GM21723 (cell line): Measurements from ENCODE around the gene LRRC31.
A peak's percentile ranks its signal among the peaks of the same experiment; 100 is the strongest.

Experiments used
- ATAC-seq: cut with Tn5 transposase; IDR thresholded peaks from one replicate; pipeline ENCODE4 v1.9.1; 2021; ENCODE audit warnings: mild to moderate bottlenecking, moderate library complexity; ENCODE audit not compliant: unreplicated experiment

LRRC31 gene

GRCh38 chr3:169869484-169870220, at the start of gene LRRC31:
TSS of gene LRRC31 (minus strand) at chr3:169869935. CDS start at chr3:169869807, 128 bp downstream.
- ATAC-seq: no peak

DNA sequence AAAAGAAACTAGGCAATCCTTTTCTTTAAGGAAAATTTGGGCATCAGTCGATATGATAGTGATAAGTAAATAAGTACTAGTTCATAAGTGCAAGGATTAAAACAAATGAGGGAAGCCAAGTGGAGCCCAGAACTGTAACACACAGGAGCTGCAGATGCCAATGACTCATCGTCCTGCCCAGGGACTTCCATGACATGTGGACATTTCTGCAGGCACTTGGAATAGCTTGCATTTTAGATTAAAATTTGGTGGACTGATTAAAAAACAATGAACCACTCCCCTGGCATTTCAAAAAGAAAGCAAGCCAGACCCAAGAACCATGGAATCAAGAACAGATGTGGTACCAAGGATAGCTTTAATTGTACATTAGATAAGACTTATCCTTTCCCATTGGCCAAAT, 44.6 kb upstream of the LRRC31 start:
- no peak for ATAC-seq

DNA sequence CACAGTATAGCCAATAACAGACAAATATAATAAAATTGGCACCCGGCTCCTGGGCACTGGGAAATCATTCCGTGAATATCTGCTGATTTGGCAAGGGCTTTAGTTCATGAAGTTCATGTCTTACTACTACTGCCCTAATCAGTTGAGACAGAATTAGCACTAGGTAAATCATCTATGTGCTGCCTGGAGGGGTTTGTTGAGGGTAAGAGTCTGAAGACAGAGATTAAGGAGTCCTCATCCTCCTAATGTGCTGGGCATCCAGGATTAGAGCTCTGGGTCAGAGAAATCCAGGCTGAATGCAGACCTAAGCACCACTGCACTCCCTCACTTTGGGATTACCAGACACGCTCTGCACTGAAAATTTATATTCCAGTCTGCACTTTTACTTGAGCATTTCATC, 43.6 kb upstream of the LRRC31 start:
- ATAC-seq: no peak

DNA sequence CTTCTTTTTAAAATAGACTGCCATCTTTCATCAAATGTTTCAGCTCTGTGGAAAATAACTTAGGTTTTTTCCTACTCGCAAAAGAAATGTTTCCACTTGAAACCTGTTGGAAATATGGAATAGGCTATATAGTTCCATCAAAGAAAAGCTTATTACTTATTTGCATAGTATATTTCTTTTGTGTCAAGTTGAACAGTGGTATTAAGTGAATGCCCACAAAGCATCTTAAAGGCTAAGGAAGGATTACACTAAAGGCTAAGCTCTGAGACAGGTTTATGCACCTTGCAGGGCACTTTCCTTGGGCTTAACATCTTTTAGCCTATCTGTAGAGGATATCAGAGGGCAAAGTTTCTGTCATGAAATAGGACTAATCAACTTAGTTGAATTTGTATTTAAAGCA, 41.5 kb upstream of the LRRC31 start, which contains the start of gene SAMD7:
SAMD7 (plus strand) TSS at position 301 of the 400 bp plus-strand sequence. CDS start 7,927 bp downstream, outside the sequence.
- ATAC-seq: no peak

DNA sequence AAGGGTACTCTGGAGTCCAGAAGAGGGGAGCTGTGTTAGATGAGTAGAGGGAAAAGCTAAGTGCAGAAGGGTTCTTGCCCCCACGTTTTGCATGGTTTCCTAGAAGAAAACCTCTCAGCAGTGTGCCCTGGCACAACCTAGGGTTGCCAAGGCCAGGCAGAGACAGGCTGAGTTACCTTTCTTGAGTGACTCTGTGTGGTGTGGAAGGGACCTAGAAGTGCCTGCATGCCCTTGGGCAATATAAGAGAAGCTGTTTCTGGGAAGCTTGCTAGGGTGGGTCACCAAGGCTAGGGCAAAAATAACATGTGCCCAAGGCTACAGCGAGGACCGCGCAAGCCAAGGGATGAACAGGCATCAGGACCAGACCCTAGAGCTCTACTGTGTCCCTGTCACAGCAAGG, 38.2 kb upstream of the LRRC31 start:
- ATAC-seq: no peak

DNA sequence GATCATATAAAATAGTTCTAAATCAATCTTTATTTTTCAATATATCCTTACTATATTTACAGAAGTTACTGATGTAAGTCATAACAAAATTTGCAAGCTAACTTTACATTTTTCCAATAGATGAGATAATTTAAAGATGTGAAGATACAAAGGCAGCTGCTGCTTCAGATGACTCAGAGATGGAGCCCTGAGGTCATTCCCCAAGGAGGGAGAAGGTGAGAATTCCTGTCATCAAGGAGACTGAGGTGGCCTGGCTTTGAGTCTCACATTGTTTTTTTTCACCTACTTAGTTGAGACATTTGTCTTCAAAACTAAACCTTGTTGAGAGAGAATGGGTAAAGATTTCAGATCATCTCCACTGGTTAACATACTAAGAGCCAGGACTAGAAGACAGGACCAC, 37.7 kb upstream of the LRRC31 start:
- no peak for ATAC-seq

GRCh38 chr3:169905404-169905803, 35.7 kb upstream of the LRRC31 start:
- ATAC-seq: no peak

DNA sequence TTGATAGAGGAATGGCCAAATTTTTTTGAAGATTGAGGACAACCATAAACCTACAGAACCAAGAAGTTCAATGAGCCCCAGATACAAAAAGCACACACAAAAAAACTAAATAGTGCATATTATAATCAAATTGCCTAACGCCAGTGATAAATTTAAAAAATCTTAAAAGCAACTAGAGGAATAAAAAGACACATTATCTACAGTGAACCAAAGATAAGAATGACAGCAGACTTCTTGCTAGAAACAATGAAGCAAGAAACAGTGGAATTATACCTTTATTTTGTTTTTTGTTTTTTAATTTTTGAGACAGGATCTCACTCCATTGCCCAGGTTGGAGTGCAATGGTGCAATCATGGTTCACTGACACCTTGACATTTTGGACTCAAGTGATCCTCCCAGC, 31.7 kb upstream of the LRRC31 start:
- ATAC-seq: no peak

- no peak for ATAC-seq
These were observed 27.5 kb upstream of the LRRC31 start for GRCh38 chr3:169897284-169897683.

DNA sequence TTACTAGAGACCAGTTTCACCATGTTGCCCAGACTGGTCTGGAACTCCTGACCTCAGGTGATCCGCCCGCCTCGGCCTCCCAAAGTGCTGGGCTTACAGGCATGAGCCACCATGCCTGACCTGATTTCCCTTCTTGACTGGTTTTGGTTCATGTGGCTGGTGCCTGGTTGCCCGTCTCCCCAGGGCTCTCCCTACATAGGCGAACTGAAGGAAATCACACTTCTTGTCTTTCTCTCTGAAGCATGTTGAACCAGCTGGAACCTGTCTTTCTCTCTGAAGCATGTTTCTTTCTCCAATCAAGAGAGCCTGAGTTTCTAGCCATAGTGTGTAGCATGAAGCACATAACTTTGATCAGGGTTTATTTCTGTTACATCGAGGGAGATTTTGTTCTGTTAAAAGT, 25.3 kb upstream of the LRRC31 start:
- ATAC-seq: no peak

- ATAC-seq: no peak
These were observed 24.4 kb upstream of the LRRC31 start for GRCh38 chr3:169894110-169894509.

GRCh38 chr3:169891886-169892285, 22.2 kb upstream of the LRRC31 start:
- ATAC-seq: no peak

- no peak for ATAC-seq
These were observed 16.9 kb upstream of the LRRC31 start for GRCh38 chr3:169886671-169887070.

DNA sequence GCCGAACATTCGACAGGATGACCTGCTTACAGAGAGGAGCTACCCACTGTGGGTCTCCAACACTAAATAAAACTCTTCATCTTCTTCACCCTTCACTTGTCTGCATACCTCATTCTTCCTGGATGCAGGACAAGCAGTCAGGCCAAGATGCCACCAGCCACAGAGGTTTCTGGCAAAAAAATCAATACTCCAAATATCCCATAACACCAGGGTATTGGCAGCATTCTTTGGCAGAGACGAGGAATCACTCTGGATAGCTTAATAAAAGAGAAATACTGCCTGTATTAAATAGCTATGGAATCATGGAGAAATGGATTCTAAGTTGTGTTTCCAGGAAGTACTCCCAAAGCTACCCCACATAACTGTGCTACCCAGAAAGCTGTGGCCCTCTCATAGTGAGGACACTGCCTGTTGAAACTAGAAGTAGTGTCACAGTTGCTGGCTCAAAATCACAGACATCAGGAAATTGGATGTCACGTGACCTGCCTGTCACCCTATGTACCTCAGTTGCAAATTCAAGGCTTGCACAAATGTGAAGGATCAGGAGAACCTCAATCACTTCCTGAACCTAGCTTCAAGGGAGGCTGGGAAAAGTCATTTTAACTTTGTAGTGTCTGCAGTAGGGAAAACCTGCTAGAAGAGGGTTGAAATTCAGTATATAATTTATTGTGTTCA, 11.0 kb upstream of the LRRC31 start:
- no peak for ATAC-seq

- no peak for ATAC-seq
These were observed 10.3 kb upstream of the LRRC31 start for GRCh38 chr3:169879845-169880575.

DNA sequence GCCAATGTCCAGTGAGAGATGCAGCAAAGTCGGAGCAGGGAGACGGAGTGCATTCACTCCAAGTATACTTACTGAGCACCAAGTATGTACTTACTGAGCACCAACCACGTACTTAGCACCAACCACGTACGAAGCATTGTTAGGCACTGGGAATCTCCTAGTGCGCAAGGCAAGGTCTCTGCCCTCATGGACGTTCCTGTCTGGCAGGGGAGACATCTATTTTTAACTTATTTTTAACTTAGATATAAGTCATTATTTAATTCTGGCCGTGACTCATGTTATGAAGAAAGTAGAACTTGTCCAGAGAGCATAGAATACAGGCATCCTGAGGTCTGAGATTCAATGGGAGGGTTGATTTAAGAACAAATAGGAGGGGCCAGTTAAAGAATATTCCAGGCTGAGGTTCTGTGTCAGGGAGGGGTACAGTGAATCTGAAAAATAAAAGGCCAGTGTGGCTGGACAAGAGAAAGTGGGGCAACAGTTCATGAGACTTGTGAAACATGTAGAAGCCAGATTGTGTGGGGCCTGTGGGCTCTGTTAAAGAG, 9.3 kb upstream of the LRRC31 start:
- no peak for ATAC-seq

DNA sequence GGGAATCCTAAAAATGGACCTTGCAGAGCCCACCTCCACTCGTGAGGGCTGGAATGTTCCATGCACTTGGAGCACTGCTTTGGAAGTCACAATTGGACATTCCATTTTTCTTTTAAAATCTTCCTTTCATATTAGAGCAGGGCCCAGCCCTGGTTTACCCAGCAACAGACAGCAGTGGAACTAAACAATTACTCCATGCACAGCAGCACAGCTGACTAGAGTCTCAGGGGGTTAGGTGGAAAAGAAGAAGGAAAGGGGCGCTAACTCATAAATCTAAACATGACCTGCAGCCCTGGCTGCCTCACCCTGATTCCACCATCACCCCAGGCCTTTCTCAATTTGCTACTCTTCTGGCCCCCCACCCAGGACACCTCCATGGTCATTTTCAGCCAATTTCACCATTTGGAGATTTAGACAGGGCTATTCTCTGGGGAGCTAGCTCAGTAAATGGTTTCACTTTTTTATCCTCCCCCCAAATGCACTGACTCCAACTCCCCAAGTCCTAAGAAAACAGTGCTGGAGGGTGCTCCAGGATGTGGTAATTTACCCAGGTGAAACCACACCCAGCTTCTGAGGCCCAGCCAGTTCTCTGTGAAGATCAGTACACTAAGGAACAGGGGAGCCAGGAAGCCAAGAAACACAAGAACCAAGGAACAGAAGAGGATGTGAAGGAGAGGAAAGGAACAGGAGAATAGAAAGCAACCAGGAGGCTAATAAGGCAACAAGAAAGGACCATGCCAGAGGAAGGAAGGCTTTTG, 1.6 kb upstream of the LRRC31 start:
- peak; percentile 56 for ATAC-seq

- no peak for ATAC-seq
These were observed 1.4 kb downstream of the LRRC31 start for GRCh38 chr3:169868369-169868768.

- no peak for ATAC-seq
These were observed 2.0 kb downstream of the LRRC31 start for GRCh38 chr3:169867584-169868210.

GRCh38 chr3:169865176-169865767, 4.5 kb downstream of the LRRC31 start:
- ATAC-seq: no peak
